ENCODE results near the gene TMEM222.

DNA sequence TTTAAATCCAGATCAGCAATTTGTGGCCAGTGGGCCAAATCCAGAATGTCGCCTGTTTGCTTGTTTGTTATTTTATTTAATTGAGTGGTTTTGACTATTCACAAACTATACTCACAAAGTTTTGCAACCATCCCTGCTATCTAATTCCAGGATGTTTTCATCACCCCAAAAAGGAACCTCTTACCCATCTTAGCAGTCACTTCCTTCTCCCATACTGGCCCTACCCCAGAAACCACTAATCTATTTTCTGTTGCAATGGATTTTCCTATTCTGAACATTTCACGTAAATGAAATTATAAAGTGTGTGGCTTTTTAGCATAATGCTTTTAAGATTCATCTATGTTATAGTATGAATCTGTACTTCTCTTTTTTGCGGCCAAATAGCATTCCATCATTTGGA, 46.3 kb upstream of the TMEM222 start:
- TF ChIP-seq ZNF396 (CRISPR knock-in tag; IDR thresholded peaks at IDR 0.05; ENCODE audit: borderline replicate concordance) (no peak), TCF7 (CRISPR knock-in tag; IDR thresholded peaks at IDR 0.05; ENCODE audit: low read depth) (no peak)
- TF ChIP-seq, protein P1, sequence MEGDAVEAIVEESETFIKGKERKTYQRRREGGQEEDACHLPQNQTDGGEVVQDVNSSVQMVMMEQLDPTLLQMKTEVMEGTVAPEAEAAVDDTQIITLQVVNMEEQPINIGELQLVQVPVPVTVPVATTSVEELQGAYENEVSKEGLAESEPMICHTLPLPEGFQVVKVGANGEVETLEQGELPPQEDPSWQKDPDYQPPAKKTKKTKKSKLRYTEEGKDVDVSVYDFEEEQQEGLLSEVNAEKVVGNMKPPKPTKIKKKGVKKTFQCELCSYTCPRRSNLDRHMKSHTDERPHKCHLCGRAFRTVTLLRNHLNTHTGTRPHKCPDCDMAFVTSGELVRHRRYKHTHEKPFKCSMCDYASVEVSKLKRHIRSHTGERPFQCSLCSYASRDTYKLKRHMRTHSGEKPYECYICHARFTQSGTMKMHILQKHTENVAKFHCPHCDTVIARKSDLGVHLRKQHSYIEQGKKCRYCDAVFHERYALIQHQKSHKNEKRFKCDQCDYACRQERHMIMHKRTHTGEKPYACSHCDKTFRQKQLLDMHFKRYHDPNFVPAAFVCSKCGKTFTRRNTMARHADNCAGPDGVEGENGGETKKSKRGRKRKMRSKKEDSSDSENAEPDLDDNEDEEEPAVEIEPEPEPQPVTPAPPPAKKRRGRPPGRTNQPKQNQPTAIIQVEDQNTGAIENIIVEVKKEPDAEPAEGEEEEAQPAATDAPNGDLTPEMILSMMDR (IDR thresholded peaks at IDR 0.05) = no peak
- TF ChIP-seq, protein P2, sequence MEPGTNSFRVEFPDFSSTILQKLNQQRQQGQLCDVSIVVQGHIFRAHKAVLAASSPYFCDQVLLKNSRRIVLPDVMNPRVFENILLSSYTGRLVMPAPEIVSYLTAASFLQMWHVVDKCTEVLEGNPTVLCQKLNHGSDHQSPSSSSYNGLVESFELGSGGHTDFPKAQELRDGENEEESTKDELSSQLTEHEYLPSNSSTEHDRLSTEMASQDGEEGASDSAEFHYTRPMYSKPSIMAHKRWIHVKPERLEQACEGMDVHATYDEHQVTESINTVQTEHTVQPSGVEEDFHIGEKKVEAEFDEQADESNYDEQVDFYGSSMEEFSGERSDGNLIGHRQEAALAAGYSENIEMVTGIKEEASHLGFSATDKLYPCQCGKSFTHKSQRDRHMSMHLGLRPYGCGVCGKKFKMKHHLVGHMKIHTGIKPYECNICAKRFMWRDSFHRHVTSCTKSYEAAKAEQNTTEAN (CRISPR knock-in tag; IDR thresholded peaks at IDR 0.05) = no peak
